ENCODE measurements around the gene ZNF689. TPM values are rescaled to one million over a fixed set of nuclear protein-coding genes. Genes with fewer than 3 reads are reported as not detected.
"Not testable (repeated sequence)": the region's sequence is repeated elsewhere in the genome, so short reads cannot be mapped to it uniquely, and the experiment has no call there.

The ZNF689 gene
- total RNA-seq, 3 donors from 2014 or later = 7.0 to 15.4 (median 12.8) TPM

DNA sequence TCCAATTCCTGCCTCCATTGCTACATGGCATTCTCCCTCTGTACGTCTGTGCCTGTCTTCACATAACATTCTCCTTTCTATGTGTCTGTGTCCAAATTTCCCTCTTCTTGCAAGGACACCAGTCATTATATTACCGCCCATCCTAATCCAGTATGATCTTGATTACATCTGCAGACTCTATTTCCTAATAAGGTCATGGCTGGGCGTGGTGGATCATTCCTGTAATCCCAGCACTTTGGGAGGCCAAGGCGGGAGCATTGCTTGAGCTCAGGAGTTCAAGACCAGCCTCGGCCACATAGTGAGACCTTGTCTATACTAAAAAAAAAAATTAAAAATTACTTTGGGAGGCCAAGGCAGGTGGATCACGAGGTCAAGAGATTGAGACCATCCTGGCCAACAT lies 35.5 kb upstream of the ZNF689 start:
- Histone ChIP-seq H3K9me3 (no peaks in the 10 kb centered on the region), H3K4me3 (no peak overlapping the region), H3K4me1 (no peaks in the 10 kb centered on the region), H3K27me3 (no peaks in the 10 kb centered on the region), H3K27ac (no peak overlapping the region), H3K36me3 (no peaks in the 10 kb centered on the region)
- TF ChIP-seq POLR2A (IDR thresholded peaks at IDR 0.05) (no peak), POLR2AphosphoS5 (IDR thresholded peaks at IDR 0.05) (no peak)
- TF ChIP-seq, protein P1, sequence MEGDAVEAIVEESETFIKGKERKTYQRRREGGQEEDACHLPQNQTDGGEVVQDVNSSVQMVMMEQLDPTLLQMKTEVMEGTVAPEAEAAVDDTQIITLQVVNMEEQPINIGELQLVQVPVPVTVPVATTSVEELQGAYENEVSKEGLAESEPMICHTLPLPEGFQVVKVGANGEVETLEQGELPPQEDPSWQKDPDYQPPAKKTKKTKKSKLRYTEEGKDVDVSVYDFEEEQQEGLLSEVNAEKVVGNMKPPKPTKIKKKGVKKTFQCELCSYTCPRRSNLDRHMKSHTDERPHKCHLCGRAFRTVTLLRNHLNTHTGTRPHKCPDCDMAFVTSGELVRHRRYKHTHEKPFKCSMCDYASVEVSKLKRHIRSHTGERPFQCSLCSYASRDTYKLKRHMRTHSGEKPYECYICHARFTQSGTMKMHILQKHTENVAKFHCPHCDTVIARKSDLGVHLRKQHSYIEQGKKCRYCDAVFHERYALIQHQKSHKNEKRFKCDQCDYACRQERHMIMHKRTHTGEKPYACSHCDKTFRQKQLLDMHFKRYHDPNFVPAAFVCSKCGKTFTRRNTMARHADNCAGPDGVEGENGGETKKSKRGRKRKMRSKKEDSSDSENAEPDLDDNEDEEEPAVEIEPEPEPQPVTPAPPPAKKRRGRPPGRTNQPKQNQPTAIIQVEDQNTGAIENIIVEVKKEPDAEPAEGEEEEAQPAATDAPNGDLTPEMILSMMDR (IDR thresholded peaks at IDR 0.05) = no peak
- DNase-seq (ENCODE audit: low spot score in 2 of 2) = no peak
- intact Hi-C loops (cut with DNase I; ENCODE audit: low total_unique reads) = no loop called here

DNA sequence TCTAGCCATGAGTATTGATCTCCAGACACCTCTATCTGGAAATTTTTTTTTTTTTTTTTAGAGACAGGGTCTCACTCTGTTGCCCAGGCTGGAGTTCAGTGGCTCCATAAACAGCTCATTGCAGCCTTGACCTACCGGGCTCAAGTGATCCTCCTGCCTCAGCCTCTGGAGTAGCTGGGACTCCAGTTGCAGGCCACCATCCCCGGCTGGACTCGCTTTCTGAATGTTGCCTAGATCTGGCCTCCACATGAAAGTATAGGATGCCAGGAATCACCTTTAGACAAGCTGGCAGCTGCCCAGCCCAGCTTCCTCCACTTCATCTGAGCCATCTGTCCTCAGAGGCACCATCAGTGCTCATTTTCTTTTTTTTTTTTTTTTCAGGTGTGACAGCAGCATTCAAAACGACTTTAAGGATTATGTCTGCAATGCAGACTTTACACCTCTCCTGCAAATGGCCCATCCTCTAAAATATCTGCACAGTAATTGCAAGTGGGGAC lies 34.2 kb upstream of the ZNF689 start:
- Histone ChIP-seq H3K4me1 (no peaks in the 10 kb centered on the region), H3K27ac (no peak overlapping the region), H3K9me3 (no peaks in the 10 kb centered on the region), H3K4me3 (no peak overlapping the region), H3K36me3 (no peaks in the 10 kb centered on the region), H3K27me3 (no peaks in the 10 kb centered on the region)
- DNase-seq (ENCODE audit: low spot score in 2 of 2) = no peak
- TF ChIP-seq POLR2A (IDR thresholded peaks at IDR 0.05) (no peak), POLR2AphosphoS5 (IDR thresholded peaks at IDR 0.05) (no peak)
- TF ChIP-seq, protein P1 (IDR thresholded peaks at IDR 0.05) = no peak
- intact Hi-C loops (cut with DNase I; ENCODE audit: low total_unique reads) = no loop called here

DNA sequence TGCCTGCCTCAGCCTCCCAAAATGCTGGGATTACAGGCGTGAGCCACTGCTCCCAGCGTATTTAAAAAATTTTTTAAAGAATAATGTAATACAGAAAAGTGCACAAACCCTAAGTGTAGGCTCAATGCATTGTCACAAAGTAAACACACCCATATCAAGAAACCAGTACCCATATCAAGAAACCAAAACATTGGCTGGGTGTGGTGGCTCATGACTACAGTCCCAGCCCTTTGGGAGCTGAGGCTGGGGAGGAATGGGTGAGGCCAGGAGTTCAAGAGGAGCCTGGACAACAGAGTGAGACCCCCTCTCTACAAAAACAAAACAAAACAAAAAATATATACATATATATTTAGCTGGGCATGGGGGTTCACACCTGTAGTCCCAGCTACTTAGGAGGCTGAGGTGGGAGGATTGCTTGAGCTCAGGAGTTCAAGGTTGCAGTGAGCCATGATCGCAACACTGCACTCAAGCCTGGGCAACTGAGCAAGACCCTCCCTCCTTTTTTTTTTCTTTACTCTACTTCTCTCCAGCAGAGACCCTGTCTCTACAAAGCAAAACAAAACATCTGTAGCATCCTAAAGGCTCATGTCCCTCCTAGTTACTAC lies 31.3 kb upstream of the ZNF689 start:
- no peaks in the 10 kb centered on the region for H3K4me1 ChIP-seq
- no peaks in the 10 kb centered on the region for H3K27me3 ChIP-seq
- H3K36me3 ChIP-seq = no peaks in the 10 kb centered on the region
- no peak for DNase-seq (ENCODE audit: low spot score in 2 of 2)
- no peak overlapping the region for H3K4me3 ChIP-seq
- H3K27ac ChIP-seq = no peak overlapping the region
- no peak for TF ChIP-seq POLR2A (IDR thresholded peaks at IDR 0.05)
- TF ChIP-seq, protein P1 (IDR thresholded peaks at IDR 0.05) = no peak
- no peak for TF ChIP-seq POLR2AphosphoS5 (IDR thresholded peaks at IDR 0.05)
- no peaks in the 10 kb centered on the region for H3K9me3 ChIP-seq
- intact Hi-C loops (cut with DNase I; ENCODE audit: low total_unique reads) = no loop called here

DNA sequence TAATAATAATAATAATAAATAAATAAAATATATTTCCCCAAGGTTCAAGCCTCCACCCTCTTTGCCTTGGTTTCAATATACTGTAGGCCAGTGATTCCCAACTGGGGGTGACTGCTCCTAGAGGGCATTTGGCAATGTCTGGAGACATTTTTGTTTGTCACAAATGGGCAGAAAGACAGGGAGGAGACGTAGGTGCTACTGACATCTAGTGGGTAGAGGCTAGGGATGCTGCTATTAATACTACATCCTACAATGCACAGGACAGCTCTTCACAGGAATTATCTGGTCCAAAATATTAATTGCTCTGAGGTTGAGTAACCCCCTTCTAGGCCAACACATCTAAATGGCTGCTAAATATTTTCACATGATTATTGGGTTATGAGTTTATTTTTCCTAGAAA lies 27.8 kb upstream of the ZNF689 start:
- DNase-seq (ENCODE audit: low spot score in 2 of 2) = no peak
- Histone ChIP-seq H3K9me3 (no peaks in the 10 kb centered on the region), H3K27ac (no peak overlapping the region), H3K4me1 (peaks cover 0 to 3% of the 10 kb centered on the region in 2 donors), H3K27me3 (no peaks in the 10 kb centered on the region), H3K4me3 (no peak overlapping the region), H3K36me3 (no peaks in the 10 kb centered on the region)
- intact Hi-C loops (cut with DNase I; ENCODE audit: low total_unique reads) = no loop called here
- TF ChIP-seq, protein P1 (IDR thresholded peaks at IDR 0.05) = peak in 2 of 3 donors; percentile 11 to 38
- no peak for TF ChIP-seq POLR2AphosphoS5 (IDR thresholded peaks at IDR 0.05)
- no peak for TF ChIP-seq POLR2A (IDR thresholded peaks at IDR 0.05)

DNA sequence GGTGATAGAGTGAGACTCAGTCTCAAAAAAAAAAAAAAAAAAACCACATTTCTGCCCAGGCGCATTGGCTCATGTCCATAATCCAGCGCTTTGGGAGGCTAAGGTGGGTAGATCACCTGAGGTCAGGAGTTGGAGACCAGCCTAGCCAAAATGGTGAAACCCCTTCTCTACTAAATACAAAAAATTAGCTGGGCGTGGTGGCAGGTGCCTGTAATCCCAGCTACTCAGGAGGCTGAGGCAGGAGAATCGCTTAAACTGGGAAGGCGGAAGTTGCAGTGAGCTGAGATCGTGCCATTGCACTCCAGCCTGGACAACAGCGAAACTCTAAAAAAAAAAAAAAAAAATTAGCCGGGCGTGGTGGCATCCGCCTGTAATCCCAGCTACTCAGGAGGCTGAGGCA lies 26.9 kb upstream of the ZNF689 start:
- intact Hi-C loops (cut with DNase I; ENCODE audit: low total_unique reads); H3K27me3 ChIP-seq; H3K36me3 ChIP-seq; H3K4me3 ChIP-seq; H3K4me1 ChIP-seq; H3K9me3 ChIP-seq; H3K27ac ChIP-seq; DNase-seq (ENCODE audit: low spot score in 2 of 2): not testable (repeated sequence)
